ENCODE results near the gene LDAH. TPM values are rescaled to one million over a fixed set of nuclear protein-coding genes. Genes with fewer than 3 reads are reported as not detected.

The LDAH gene
- total RNA-seq, 1 experiment from 2014 or later, result 15.2 TPM

DNA sequence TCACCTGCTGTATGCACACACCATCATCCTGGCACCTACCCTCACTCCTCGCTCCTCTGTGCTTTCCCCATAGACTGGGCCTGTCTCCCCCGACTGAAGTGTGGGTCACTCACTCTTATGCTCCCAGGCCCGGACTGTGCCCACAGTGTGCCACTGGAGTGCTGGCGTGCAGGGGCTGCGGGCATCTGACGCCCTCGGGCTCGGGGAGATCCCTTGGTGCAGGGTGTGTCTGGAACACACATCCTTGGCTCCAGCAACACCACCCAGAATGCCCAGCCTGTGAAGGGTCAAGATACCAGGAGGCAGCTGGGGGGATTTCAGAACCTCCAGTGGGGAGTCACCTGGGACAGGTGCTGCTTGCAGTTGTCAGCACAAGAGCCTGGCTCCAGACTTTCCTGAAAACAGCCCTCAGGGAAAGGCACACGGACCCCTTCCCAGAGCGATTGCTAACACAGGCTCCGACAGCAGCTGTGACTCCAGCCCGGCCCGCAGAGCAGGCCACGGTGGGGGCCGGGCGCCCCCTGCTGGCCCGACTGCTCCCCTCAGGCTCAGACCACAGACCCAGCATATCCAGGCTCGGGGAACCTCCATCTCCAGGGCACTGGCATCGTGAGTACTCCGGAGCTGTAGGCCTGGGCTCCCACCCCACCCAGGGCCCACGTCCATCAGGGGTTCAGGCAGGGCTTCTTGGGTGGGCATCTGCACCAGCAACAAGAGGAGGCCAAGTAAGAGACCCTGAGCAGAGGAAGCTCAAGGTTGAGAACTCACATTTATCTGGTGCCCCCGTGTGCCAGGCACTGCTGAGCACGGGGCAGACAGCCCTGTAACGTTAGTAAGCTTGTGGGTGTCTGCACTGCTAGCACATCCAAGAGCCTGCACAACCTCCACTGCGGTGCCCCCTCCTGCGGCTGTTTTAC, 180.6 kb downstream of the LDAH start:
- no peak overlapping the region for H3K4me3 Mint-ChIP-seq

More for the DNA sequence above, 180.6 kb downstream of the LDAH start:
- no peak overlapping the region for H3K4ac ChIP-seq (ENCODE audit: low read depth, low read length)
- no peaks in the 10 kb centered on the region for H3K79me1 ChIP-seq (ENCODE audit: insufficient read depth, low read depth, low read length, poor library complexity, severe bottlenecking)
- H3K9ac ChIP-seq (ENCODE audit: extremely low read depth, insufficient read length, low read length), result no peak overlapping the region
- peaks cover 2 to 13% (median 3%) of the 10 kb centered on the region in 3 experiments; a peak in 4 of 7 replicates for H3K36me3 Mint-ChIP-seq (ENCODE audit: insufficient read depth in 1 of 3, low read depth in 3 of 3)
- no peaks in the 10 kb centered on the region; a peak in 1 of 5 replicates for H3K9me3 Mint-ChIP-seq
- H3K27ac Mint-ChIP-seq, result no peak overlapping the region
- no CpG with 5 or more reads among the region's 26 CpGs for WGBS (ENCODE audit: extremely low coverage, insufficient read length, low lambda C conversion rate)
- H3K79me2 ChIP-seq (ENCODE audit: insufficient read depth, low read length), result no peaks in the 10 kb centered on the region
- H3K23ac ChIP-seq (ENCODE audit: insufficient read length, low read depth, low read length), result no peak overlapping the region
- no peaks in the 10 kb centered on the region; the same call in 1 of the 2 replicates for H3K27me3 Mint-ChIP-seq (ENCODE audit: low read depth)
- no peaks in the 10 kb centered on the region for H4K20me1 ChIP-seq (ENCODE audit: control insufficient read depth, insufficient read depth, insufficient read length)
- H4K91ac ChIP-seq (ENCODE audit: insufficient read length, low read depth, low read length), result no peak overlapping the region
- no peak overlapping the region for H2BK120ac ChIP-seq (ENCODE audit: low read depth, low read length, poor library complexity, severe bottlenecking)
- TF ChIP-seq, protein P1, sequence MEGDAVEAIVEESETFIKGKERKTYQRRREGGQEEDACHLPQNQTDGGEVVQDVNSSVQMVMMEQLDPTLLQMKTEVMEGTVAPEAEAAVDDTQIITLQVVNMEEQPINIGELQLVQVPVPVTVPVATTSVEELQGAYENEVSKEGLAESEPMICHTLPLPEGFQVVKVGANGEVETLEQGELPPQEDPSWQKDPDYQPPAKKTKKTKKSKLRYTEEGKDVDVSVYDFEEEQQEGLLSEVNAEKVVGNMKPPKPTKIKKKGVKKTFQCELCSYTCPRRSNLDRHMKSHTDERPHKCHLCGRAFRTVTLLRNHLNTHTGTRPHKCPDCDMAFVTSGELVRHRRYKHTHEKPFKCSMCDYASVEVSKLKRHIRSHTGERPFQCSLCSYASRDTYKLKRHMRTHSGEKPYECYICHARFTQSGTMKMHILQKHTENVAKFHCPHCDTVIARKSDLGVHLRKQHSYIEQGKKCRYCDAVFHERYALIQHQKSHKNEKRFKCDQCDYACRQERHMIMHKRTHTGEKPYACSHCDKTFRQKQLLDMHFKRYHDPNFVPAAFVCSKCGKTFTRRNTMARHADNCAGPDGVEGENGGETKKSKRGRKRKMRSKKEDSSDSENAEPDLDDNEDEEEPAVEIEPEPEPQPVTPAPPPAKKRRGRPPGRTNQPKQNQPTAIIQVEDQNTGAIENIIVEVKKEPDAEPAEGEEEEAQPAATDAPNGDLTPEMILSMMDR (conservative IDR thresholded peaks at IDR 0.05), result peak; percentile 95
- H3K4me1 ChIP-seq (ENCODE audit: insufficient read depth, low read length), result no peaks in the 10 kb centered on the region
- no peak overlapping the region for H3K14ac ChIP-seq (ENCODE audit: insufficient read depth, low read length)
- no peak overlapping the region for H3K56ac ChIP-seq (ENCODE audit: insufficient read length, low read depth, low read length)
- H3K18ac ChIP-seq (ENCODE audit: insufficient read length, low read depth, low read length), result no peak overlapping the region
- no peaks in the 10 kb centered on the region for H3K4me1 Mint-ChIP-seq
- no peaks in the 10 kb centered on the region for H3K27me3 ChIP-seq (ENCODE audit: insufficient read depth, low read length)
- H2BK20ac ChIP-seq (ENCODE audit: low read depth, low read length, poor library complexity, severe bottlenecking), result no peak overlapping the region
- no peak overlapping the region for H3K27ac ChIP-seq (ENCODE audit: insufficient read length, low read depth, low read length)
- H2AK5ac ChIP-seq (ENCODE audit: insufficient read length, low read length), result no peak overlapping the region
- H4K8ac ChIP-seq (replicated peaks; ENCODE audit: insufficient read length, low read depth, low read length), result no peak overlapping the region
- no peaks in the 10 kb centered on the region for H3K23me2 ChIP-seq (ENCODE audit: insufficient read length, low read depth, low read length, poor library complexity, severe bottlenecking)
- no peak overlapping the region for H3K4me2 ChIP-seq (ENCODE audit: insufficient read depth, insufficient read length, low read length)
- H3T11ph ChIP-seq (ENCODE audit: low read length), result no peak overlapping the region
- no peak overlapping the region for H2BK15ac ChIP-seq (ENCODE audit: low read depth, low read length)
- DNase-seq, result peak; percentile 84
- H2AFZ ChIP-seq (ENCODE audit: low read length), result no peak overlapping the region
- no peak overlapping the region for H2BK12ac ChIP-seq (ENCODE audit: insufficient read length, low read depth, low read length)
- H3K9me3 ChIP-seq (ENCODE audit: control insufficient read depth, low read depth, low read length), result no peaks in the 10 kb centered on the region
- no peak overlapping the region for H4K5ac ChIP-seq (ENCODE audit: insufficient read length, low read depth, low read length)
- no peak overlapping the region for H2BK5ac ChIP-seq (ENCODE audit: insufficient read length, low read length)
